ENCODE measurements around the gene CFAP46.

GRCh38 chr10:132910186-132910880 lies 32.0 kb downstream of the CFAP46 start:
- TF ChIP-seq CTCF (IDR thresholded peaks at IDR 0.05) (no peak), POLR2A (IDR thresholded peaks at IDR 0.05) (no peak)

All from uterus (tissue), 2 donors.